ENCODE results near the gene NFASC. TPM values are rescaled to one million over a fixed set of nuclear protein-coding genes. Genes with fewer than 3 reads are reported as not detected.
A peak's percentile ranks its signal among the peaks of the same experiment; 100 is the strongest.

Gene NFASC
- total RNA-seq: under 1 TPM in 1 of 5 experiments, not detected in 4; 0.31 TPM
- polyA plus RNA-seq: not detected
- not detected for total RNA-seq

- Histone ChIP-seq H3K27me3 (ENCODE audit: control insufficient read depth in 2 of 2, insufficient read depth in 2 of 2, low read length in 2 of 2) (no peaks in the 10 kb centered on the region), H3K4me3 (ENCODE audit: low read length) (no peak within 1 kb of the TSS), H3K4me1 (ENCODE audit: control insufficient read depth in 2 of 2, insufficient read depth in 2 of 2, low read length in 2 of 2) (no peaks in the 10 kb centered on the region), H3K27ac (ENCODE audit: low read depth, low read length) (no peak within 1 kb of the TSS), H3K9me3 (ENCODE audit: control insufficient read depth in 2 of 3, low read length in 3 of 3) (no peaks in the 10 kb centered on the region), H3K36me3 (ENCODE audit: control insufficient read depth in 2 of 3, insufficient read depth in 3 of 3, low read length in 3 of 3) (no peaks in the 10 kb centered on the region)
- H3K4me3 Mint-ChIP-seq: no peak within 1 kb of the TSS
- intact Hi-C loops (cut with micrococcal nuclease): no loop called here
- peak within 1 kb of the TSS in 1 of 9 donors; percentile 32 for H3K27ac Mint-ChIP-seq
- ATAC-seq (no peak), DNase-seq (no peak)
- no peaks in the 10 kb centered on the region for H3K4me1 Mint-ChIP-seq
- no peaks in the 10 kb centered on the region for H3K9me3 Mint-ChIP-seq
- ChIA-PET CTCF (no interaction called here), POLR2A (no interaction called here)
- peaks cover 0 to 16% (median 5%) of the 10 kb centered on the region in 5 donors for H3K27me3 Mint-ChIP-seq
- no peaks in the 10 kb centered on the region for H3K36me3 Mint-ChIP-seq
These were observed at the start of gene NFASC for GRCh38 chr1:204870160-204870912. Gene NFASC, plus strand, starts transcription at chr1:204870862. Its CDS starts 73,454 bp downstream, at chr1:204944316.

GRCh38 chr1:204821476-204821875, 49.2 kb upstream of the NFASC start:
- H3K27me3 ChIP-seq (ENCODE audit: control insufficient read depth in 2 of 2, insufficient read depth in 2 of 2, low read length in 2 of 2): peaks cover 0 to 3% of the 10 kb centered on the region in 2 donors
- peaks cover 9 to 33% (median 22%) of the 10 kb centered on the region in 5 donors for H3K27me3 Mint-ChIP-seq
- intact Hi-C loops (cut with micrococcal nuclease): no loop called here
- H3K9me3 Mint-ChIP-seq: no peaks in the 10 kb centered on the region
- no peak for DNase-seq
- H3K4me1 Mint-ChIP-seq: no peaks in the 10 kb centered on the region
- H3K36me3 Mint-ChIP-seq: no peaks in the 10 kb centered on the region
- no peak overlapping the region for H3K27ac Mint-ChIP-seq
- H3K27ac ChIP-seq (ENCODE audit: low read depth, low read length): no peak overlapping the region
- POLR2A ChIA-PET: no interaction called here
- no peaks in the 10 kb centered on the region for H3K4me1 ChIP-seq (ENCODE audit: control insufficient read depth in 2 of 2, insufficient read depth in 2 of 2, low read length in 2 of 2)
- H3K9me3 ChIP-seq (ENCODE audit: control insufficient read depth in 2 of 3, low read length in 3 of 3): no peaks in the 10 kb centered on the region
- CTCF ChIA-PET: interaction anchor here (0.6 to 4.9 kb wide), 3 partner anchors 14 to 1894 kb away, joined by 3 to 26 read pairs (median 4); partner anchors contain the start of gene KLHL12
- H3K4me3 Mint-ChIP-seq: no peak overlapping the region
- H3K4me3 ChIP-seq (ENCODE audit: low read length): no peak overlapping the region
- no peaks in the 10 kb centered on the region for H3K36me3 ChIP-seq (ENCODE audit: control insufficient read depth in 2 of 3, insufficient read depth in 3 of 3, low read length in 3 of 3)
- ATAC-seq: no peak

GRCh38 chr1:204821924-204822323, 48.7 kb upstream of the NFASC start:
- ChIA-PET POLR2A (no interaction called here), CTCF (interaction anchor here (0.9 to 4.9 kb wide), 2 partner anchors 15 to 18 kb away, joined by 3 to 26 read pairs; no protein-coding TSS in a partner anchor)
- H3K27me3 ChIP-seq (ENCODE audit: control insufficient read depth in 2 of 2, insufficient read depth in 2 of 2, low read length in 2 of 2): peaks cover 0 to 3% of the 10 kb centered on the region in 2 donors
- intact Hi-C loops (cut with micrococcal nuclease): no loop called here
- DNase-seq: no peak
- Mint-ChIP-seq H3K4me1 (no peaks in the 10 kb centered on the region), H3K4me3 (no peak overlapping the region), H3K27me3 (peaks cover 12 to 35% (median 25%) of the 10 kb centered on the region in 5 donors), H3K9me3 (no peaks in the 10 kb centered on the region), H3K27ac (no peak overlapping the region), H3K36me3 (no peaks in the 10 kb centered on the region)
- H3K4me3 ChIP-seq (ENCODE audit: low read length): no peak overlapping the region
- no peak for ATAC-seq
- H3K27ac ChIP-seq (ENCODE audit: low read depth, low read length): no peak overlapping the region
- H3K9me3 ChIP-seq (ENCODE audit: control insufficient read depth in 2 of 3, low read length in 3 of 3): no peaks in the 10 kb centered on the region
- H3K36me3 ChIP-seq (ENCODE audit: control insufficient read depth in 2 of 3, insufficient read depth in 3 of 3, low read length in 3 of 3): no peaks in the 10 kb centered on the region
- no peaks in the 10 kb centered on the region for H3K4me1 ChIP-seq (ENCODE audit: control insufficient read depth in 2 of 2, insufficient read depth in 2 of 2, low read length in 2 of 2)

GRCh38 chr1:204826970-204827369, 43.7 kb upstream of the NFASC start:
- no peaks in the 10 kb centered on the region for H3K36me3 ChIP-seq (ENCODE audit: control insufficient read depth in 2 of 3, insufficient read depth in 3 of 3, low read length in 3 of 3)
- no peaks in the 10 kb centered on the region for H3K27me3 ChIP-seq (ENCODE audit: control insufficient read depth in 2 of 2, insufficient read depth in 2 of 2, low read length in 2 of 2)
- CTCF ChIA-PET: no interaction called here
- no peak overlapping the region for H3K4me3 ChIP-seq (ENCODE audit: low read length)
- Mint-ChIP-seq H3K4me3 (peak overlapping the region in 1 of 10 donors; percentile 34), H3K4me1 (peaks cover 0 to 12% (median 6%) of the 10 kb centered on the region in 7 donors), H3K36me3 (peaks cover 0 to 4% (median 0%) of the 10 kb centered on the region in 5 donors), H3K27ac (no peak overlapping the region), H3K9me3 (peaks cover 0 to under 1% (median 0%) of the 10 kb centered on the region in 11 donors), H3K27me3 (peaks cover 29 to 59% (median 50%) of the 10 kb centered on the region in 5 donors)
- peaks cover 0 to 6% of the 10 kb centered on the region in 2 donors for H3K4me1 ChIP-seq (ENCODE audit: control insufficient read depth in 2 of 2, insufficient read depth in 2 of 2, low read length in 2 of 2)
- intact Hi-C loops (cut with micrococcal nuclease): no loop called here
- no peak for ATAC-seq
- DNase-seq: no peak
- H3K9me3 ChIP-seq (ENCODE audit: control insufficient read depth in 2 of 3, low read length in 3 of 3): no peaks in the 10 kb centered on the region
- POLR2A ChIA-PET: no interaction called here
- H3K27ac ChIP-seq (ENCODE audit: low read depth, low read length): no peak overlapping the region

DNA sequence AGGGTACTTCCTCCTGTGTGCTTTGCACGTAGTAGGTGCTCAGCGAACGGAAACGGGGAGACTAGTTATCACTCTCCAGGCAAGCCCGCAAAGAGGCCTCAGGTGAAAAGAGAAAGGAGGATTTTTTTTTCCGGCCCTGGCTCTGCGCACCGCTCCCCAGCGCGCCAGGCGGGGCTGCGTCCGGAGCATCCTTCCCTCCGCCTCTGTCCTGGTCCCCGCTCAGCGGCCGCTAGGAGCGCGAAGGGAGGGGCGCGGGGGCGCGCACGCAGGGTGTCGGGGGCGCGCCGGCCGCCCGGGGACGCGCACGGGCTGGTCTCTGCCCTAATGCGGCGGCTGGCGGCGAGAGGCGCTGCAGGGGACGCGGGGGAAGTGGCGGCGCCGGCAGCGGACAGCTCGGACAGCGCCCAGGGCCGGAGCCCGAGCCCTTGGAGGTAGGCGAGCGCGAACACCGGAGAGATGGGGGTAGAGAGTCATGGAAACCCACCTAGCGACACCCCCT, 42.3 kb upstream of the NFASC start:
- no peaks in the 10 kb centered on the region for H3K9me3 ChIP-seq (ENCODE audit: control insufficient read depth in 2 of 3, low read length in 3 of 3)
- H3K27me3 ChIP-seq (ENCODE audit: control insufficient read depth in 2 of 2, insufficient read depth in 2 of 2, low read length in 2 of 2): no peaks in the 10 kb centered on the region
- no peak overlapping the region for H3K4me3 ChIP-seq (ENCODE audit: low read length)
- H3K36me3 Mint-ChIP-seq: peaks cover 0 to 7% (median 0%) of the 10 kb centered on the region in 5 donors
- POLR2A ChIA-PET: no interaction called here
- H3K4me1 Mint-ChIP-seq: peaks cover 0 to 12% (median 6%) of the 10 kb centered on the region in 7 donors
- H3K27me3 Mint-ChIP-seq: peaks cover 33 to 64% (median 55%) of the 10 kb centered on the region in 5 donors
- intact Hi-C loops (cut with micrococcal nuclease): no loop called here
- CTCF ChIA-PET: interaction anchor here (1.0 kb wide), 1 partner anchor 21 kb away, joined by 3 read pairs; no protein-coding TSS in a partner anchor
- H3K4me3 Mint-ChIP-seq: peak overlapping the region in 8 of 10 donors; percentile 39 to 85 (median 50)
- H3K4me1 ChIP-seq (ENCODE audit: control insufficient read depth in 2 of 2, insufficient read depth in 2 of 2, low read length in 2 of 2): peaks cover 0 to 6% of the 10 kb centered on the region in 2 donors
- ATAC-seq (peak; percentile 73), DNase-seq (peak in 3 of 9 donors; percentile 4 to 64 (median 17))
- no peaks in the 10 kb centered on the region for H3K36me3 ChIP-seq (ENCODE audit: control insufficient read depth in 2 of 3, insufficient read depth in 3 of 3, low read length in 3 of 3)
- H3K27ac Mint-ChIP-seq: no peak overlapping the region
- H3K9me3 Mint-ChIP-seq: peaks cover 0 to 4% (median 0%) of the 10 kb centered on the region in 11 donors
- H3K27ac ChIP-seq (ENCODE audit: low read depth, low read length): no peak overlapping the region

- Mint-ChIP-seq H3K4me3 (peak overlapping the region in 6 of 10 donors; percentile 46 to 85 (median 61)), H3K4me1 (peaks cover 0 to 12% (median 6%) of the 10 kb centered on the region in 7 donors), H3K27me3 (peaks cover 34 to 62% (median 57%) of the 10 kb centered on the region in 5 donors), H3K36me3 (peaks cover 0 to 7% (median 0%) of the 10 kb centered on the region in 5 donors), H3K9me3 (peaks cover 0 to 4% (median 0%) of the 10 kb centered on the region in 11 donors), H3K27ac (no peak overlapping the region)
- ChIA-PET POLR2A (no interaction called here), CTCF (interaction anchor here (1.0 kb wide), 1 partner anchor 22 kb away, joined by 3 read pairs; no protein-coding TSS in a partner anchor)
- peaks cover 0 to 6% of the 10 kb centered on the region in 2 donors for H3K4me1 ChIP-seq (ENCODE audit: control insufficient read depth in 2 of 2, insufficient read depth in 2 of 2, low read length in 2 of 2)
- H3K36me3 ChIP-seq (ENCODE audit: control insufficient read depth in 2 of 3, insufficient read depth in 3 of 3, low read length in 3 of 3): no peaks in the 10 kb centered on the region
- no peaks in the 10 kb centered on the region for H3K27me3 ChIP-seq (ENCODE audit: control insufficient read depth in 2 of 2, insufficient read depth in 2 of 2, low read length in 2 of 2)
- DNase-seq (no peak), ATAC-seq (no peak)
- no peaks in the 10 kb centered on the region for H3K9me3 ChIP-seq (ENCODE audit: control insufficient read depth in 2 of 3, low read length in 3 of 3)
- H3K27ac ChIP-seq (ENCODE audit: low read depth, low read length): no peak overlapping the region
- intact Hi-C loops (cut with micrococcal nuclease): no loop called here
- H3K4me3 ChIP-seq (ENCODE audit: low read length): no peak overlapping the region
These were observed 41.4 kb upstream of the NFASC start for GRCh38 chr1:204829133-204829825.
